Measurements from ENCODE around the gene CYGB.
"Not testable (repeated sequence)": the region's sequence is repeated elsewhere in the genome, so short reads cannot be mapped to it uniquely, and the experiment has no call there.

Gene CYGB

GRCh38 chr17:76538281-76538931, 897 bp upstream of the CYGB start:
- DNase-seq (ENCODE audit: low read depth): no peak

- DNase-seq (ENCODE audit: low read depth): no peak
Measured at GRCh38 chr17:76537288-76537577, 276 bp downstream of the CYGB start.

- DNase-seq (ENCODE audit: low read depth): no peak
Measured at GRCh38 chr17:76536511-76537287, 810 bp downstream of the CYGB start.

- no peak for DNase-seq (ENCODE audit: low read depth)
Measured at GRCh38 chr17:76535788-76536510, 1.6 kb downstream of the CYGB start.

GRCh38 chr17:76534831-76535732, 2.4 kb downstream of the CYGB start:
- DNase-seq (ENCODE audit: low read depth): no peak

GRCh38 chr17:76533640-76534359, 3.7 kb downstream of the CYGB start:
- not testable (repeated sequence) for DNase-seq (ENCODE audit: low read depth)

- no peak for DNase-seq (ENCODE audit: low read depth)
Measured at GRCh38 chr17:76532072-76532651, 5.3 kb downstream of the CYGB start.

GRCh38 chr17:76531486-76532038, 5.9 kb downstream of the CYGB start:
- DNase-seq (ENCODE audit: low read depth): no peak

GRCh38 chr17:76530811-76531485, 6.6 kb downstream of the CYGB start:
- DNase-seq (ENCODE audit: low read depth): no peak

- no peak for DNase-seq (ENCODE audit: low read depth)
Measured at GRCh38 chr17:76530095-76530723, 7.3 kb downstream of the CYGB start.

- DNase-seq (ENCODE audit: low read depth): peak; percentile 45
Measured at GRCh38 chr17:76529224-76530094, 8.1 kb downstream of the CYGB start.

GRCh38 chr17:76528528-76529223, 8.8 kb downstream of the CYGB start:
- DNase-seq (ENCODE audit: low read depth): no peak

GRCh38 chr17:76528156-76528527, 9.4 kb downstream of the CYGB start:
- no peak for DNase-seq (ENCODE audit: low read depth)

GRCh38 chr17:76527430-76528111, 9.9 kb downstream of the CYGB start:
- no peak for DNase-seq (ENCODE audit: low read depth)

GRCh38 chr17:76527016-76527415, 10.5 kb downstream of the CYGB start:
- not testable (repeated sequence) for DNase-seq (ENCODE audit: low read depth)

GRCh38 chr17:76525513-76525833, 12.0 kb downstream of the CYGB start:
- not testable (repeated sequence) for DNase-seq (ENCODE audit: low read depth)

- no peak for DNase-seq (ENCODE audit: low read depth)
Measured at GRCh38 chr17:76524598-76525512, 12.7 kb downstream of the CYGB start.
